Measurements from ENCODE around the gene ANK2.

Gene ANK2

DNA sequence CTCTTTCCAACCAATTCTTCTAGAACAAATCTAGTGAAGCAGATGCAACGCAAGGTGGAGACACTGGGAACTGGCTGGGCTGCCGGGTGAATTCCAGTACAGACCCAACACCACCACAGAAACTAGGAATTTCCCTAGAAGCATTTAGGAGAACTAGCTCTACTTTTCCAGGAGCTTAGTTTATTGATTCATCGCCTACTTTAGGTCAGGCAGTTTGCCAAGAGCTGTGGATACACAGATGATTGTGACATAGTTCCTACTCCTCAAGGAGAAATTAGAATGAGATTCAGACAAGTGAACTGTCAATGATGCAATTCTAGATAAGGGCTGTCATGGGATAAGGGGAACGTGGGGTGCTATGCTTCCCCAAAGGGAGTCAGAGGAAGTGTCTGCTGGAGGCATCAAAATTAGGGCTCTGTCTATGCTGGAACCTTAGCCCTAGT, 362.1 kb downstream of the ANK2 start:
- no peak overlapping the region for H3K27ac ChIP-seq (replicated peaks)
- H3K27me3 ChIP-seq (ENCODE audit: insufficient read depth, poor library complexity, severe bottlenecking), result no peaks in the 10 kb centered on the region
- no peak overlapping the region for H3K4me3 ChIP-seq (replicated peaks; ENCODE audit: insufficient read depth, low read length)
- no peak for TF ChIP-seq GABPA (IDR thresholded peaks at IDR 0.05; ENCODE audit: low read depth)
- TF ChIP-seq SPI1 (IDR thresholded peaks at IDR 0.05; ENCODE audit: borderline replicate concordance, low read depth), result no peak
- TF ChIP-seq, protein P1, sequence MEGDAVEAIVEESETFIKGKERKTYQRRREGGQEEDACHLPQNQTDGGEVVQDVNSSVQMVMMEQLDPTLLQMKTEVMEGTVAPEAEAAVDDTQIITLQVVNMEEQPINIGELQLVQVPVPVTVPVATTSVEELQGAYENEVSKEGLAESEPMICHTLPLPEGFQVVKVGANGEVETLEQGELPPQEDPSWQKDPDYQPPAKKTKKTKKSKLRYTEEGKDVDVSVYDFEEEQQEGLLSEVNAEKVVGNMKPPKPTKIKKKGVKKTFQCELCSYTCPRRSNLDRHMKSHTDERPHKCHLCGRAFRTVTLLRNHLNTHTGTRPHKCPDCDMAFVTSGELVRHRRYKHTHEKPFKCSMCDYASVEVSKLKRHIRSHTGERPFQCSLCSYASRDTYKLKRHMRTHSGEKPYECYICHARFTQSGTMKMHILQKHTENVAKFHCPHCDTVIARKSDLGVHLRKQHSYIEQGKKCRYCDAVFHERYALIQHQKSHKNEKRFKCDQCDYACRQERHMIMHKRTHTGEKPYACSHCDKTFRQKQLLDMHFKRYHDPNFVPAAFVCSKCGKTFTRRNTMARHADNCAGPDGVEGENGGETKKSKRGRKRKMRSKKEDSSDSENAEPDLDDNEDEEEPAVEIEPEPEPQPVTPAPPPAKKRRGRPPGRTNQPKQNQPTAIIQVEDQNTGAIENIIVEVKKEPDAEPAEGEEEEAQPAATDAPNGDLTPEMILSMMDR (IDR thresholded peaks at IDR 0.05; ENCODE audit: insufficient read depth, low read length), result no peak
- TF ChIP-seq POLR2AphosphoS5 (IDR thresholded peaks at IDR 0.05; ENCODE audit: low read depth), result no peak
- TF ChIP-seq, protein P2, sequence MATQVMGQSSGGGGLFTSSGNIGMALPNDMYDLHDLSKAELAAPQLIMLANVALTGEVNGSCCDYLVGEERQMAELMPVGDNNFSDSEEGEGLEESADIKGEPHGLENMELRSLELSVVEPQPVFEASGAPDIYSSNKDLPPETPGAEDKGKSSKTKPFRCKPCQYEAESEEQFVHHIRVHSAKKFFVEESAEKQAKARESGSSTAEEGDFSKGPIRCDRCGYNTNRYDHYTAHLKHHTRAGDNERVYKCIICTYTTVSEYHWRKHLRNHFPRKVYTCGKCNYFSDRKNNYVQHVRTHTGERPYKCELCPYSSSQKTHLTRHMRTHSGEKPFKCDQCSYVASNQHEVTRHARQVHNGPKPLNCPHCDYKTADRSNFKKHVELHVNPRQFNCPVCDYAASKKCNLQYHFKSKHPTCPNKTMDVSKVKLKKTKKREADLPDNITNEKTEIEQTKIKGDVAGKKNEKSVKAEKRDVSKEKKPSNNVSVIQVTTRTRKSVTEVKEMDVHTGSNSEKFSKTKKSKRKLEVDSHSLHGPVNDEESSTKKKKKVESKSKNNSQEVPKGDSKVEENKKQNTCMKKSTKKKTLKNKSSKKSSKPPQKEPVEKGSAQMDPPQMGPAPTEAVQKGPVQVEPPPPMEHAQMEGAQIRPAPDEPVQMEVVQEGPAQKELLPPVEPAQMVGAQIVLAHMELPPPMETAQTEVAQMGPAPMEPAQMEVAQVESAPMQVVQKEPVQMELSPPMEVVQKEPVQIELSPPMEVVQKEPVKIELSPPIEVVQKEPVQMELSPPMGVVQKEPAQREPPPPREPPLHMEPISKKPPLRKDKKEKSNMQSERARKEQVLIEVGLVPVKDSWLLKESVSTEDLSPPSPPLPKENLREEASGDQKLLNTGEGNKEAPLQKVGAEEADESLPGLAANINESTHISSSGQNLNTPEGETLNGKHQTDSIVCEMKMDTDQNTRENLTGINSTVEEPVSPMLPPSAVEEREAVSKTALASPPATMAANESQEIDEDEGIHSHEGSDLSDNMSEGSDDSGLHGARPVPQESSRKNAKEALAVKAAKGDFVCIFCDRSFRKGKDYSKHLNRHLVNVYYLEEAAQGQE (IDR thresholded peaks at IDR 0.05; ENCODE audit: insufficient replicate concordance, low read depth), result no peak
- DNase-seq (ENCODE audit: low read depth in 1 of 2, low spot score in 1 of 2), result no peak

DNA sequence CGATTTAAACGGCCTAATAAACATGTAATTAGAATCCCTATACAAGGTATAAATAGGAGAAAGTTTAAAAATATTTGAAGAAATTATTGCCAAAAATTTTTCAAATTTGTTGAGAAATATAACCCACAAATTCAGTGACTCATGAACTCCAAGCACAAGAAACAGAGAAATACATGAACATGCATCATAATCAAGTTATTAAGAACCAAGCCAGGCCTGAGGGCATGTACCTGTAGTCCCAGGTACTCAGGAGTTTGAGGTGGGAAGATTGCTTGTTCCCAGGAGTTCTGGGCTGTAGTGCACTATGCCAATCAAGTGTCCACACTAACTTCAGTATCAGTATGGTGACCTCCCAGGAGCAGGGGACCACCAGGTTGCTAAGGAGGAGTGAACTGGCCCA, 370.2 kb downstream of the ANK2 start:
- DNase-seq (ENCODE audit: low read depth in 1 of 2, low spot score in 1 of 2), result no peak
- H3K27ac ChIP-seq (replicated peaks), result no peak overlapping the region
- no peaks in the 10 kb centered on the region for H3K27me3 ChIP-seq (ENCODE audit: insufficient read depth, poor library complexity, severe bottlenecking)
- TF ChIP-seq, protein P1 (IDR thresholded peaks at IDR 0.05; ENCODE audit: insufficient read depth, low read length), result no peak
- TF ChIP-seq SPI1 (IDR thresholded peaks at IDR 0.05; ENCODE audit: borderline replicate concordance, low read depth) (no peak), POLR2AphosphoS5 (IDR thresholded peaks at IDR 0.05; ENCODE audit: low read depth) (no peak), GABPA (IDR thresholded peaks at IDR 0.05; ENCODE audit: low read depth) (no peak)
- TF ChIP-seq, protein P2 (IDR thresholded peaks at IDR 0.05; ENCODE audit: insufficient replicate concordance, low read depth), result no peak
- no peak overlapping the region for H3K4me3 ChIP-seq (replicated peaks; ENCODE audit: insufficient read depth, low read length)

DNA sequence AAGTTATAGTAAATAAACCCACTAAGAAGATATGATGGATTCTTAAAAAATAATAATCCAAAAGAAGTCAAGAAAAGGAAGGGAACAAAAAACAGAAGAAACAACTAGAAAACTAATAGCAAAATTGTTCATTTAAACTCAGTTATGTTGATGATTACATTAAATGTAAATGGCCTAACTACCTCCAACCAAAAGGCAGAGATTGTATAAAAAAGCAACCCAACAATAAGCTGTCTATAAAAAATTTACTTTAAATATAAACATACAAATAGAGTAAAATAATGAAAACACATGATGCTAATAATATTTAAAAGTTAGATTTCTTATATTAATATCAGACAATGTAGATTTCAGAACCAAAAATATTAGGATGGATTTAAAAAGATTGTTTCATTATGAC, 371.5 kb downstream of the ANK2 start:
- no peak overlapping the region for H3K4me3 ChIP-seq (replicated peaks; ENCODE audit: insufficient read depth, low read length)
- no peaks in the 10 kb centered on the region for H3K27me3 ChIP-seq (ENCODE audit: insufficient read depth, poor library complexity, severe bottlenecking)
- no peak for TF ChIP-seq POLR2AphosphoS5 (IDR thresholded peaks at IDR 0.05; ENCODE audit: low read depth)
- TF ChIP-seq, protein P2 (IDR thresholded peaks at IDR 0.05; ENCODE audit: insufficient replicate concordance, low read depth), result no peak
- TF ChIP-seq SPI1 (IDR thresholded peaks at IDR 0.05; ENCODE audit: borderline replicate concordance, low read depth), result no peak
- TF ChIP-seq GABPA (IDR thresholded peaks at IDR 0.05; ENCODE audit: low read depth), result no peak
- TF ChIP-seq, protein P1 (IDR thresholded peaks at IDR 0.05; ENCODE audit: insufficient read depth, low read length), result no peak
- no peak for DNase-seq (ENCODE audit: low read depth in 1 of 2, low spot score in 1 of 2)
- H3K27ac ChIP-seq (replicated peaks), result no peak overlapping the region
